ENCODE data around the gene PROZ. TPM values are rescaled to one million over a fixed set of nuclear protein-coding genes. Genes with fewer than 3 reads are reported as not detected.

PROZ gene
- total RNA-seq, 1 experiment from 2014 or later: not detected

GRCh38 chr13:113202912-113203311 is 44.5 kb downstream of the PROZ start:
- peaks cover 6% of the 10 kb centered on the region for H3K36me3 ChIP-seq (ENCODE audit: low read depth, low read length)
- H2AFZ ChIP-seq (ENCODE audit: low read length): no peak overlapping the region
- H4K20me1 ChIP-seq (ENCODE audit: low read length): peaks cover 11% of the 10 kb centered on the region; the same call in 1 of the 2 replicates
- ChIA-PET CTCF (no interaction called here), POLR2A (ENCODE audit: unreplicated experiment) (no interaction called here)
- no peaks in the 10 kb centered on the region for H3K27me3 ChIP-seq (ENCODE audit: low read length)
- H3K9me3 ChIP-seq (ENCODE audit: low read length): no peaks in the 10 kb centered on the region
- no peak overlapping the region for H3K4me3 ChIP-seq (ENCODE audit: low read length)
- no peak overlapping the region for H3K27ac ChIP-seq (ENCODE audit: low read length)
- no peak overlapping the region for H3K4me2 ChIP-seq (ENCODE audit: low read length)
- H3K9ac ChIP-seq (ENCODE audit: low read length): no peak overlapping the region
- H3K79me2 ChIP-seq (ENCODE audit: low read length): peaks cover 93% of the 10 kb centered on the region
- TF ChIP-seq EZH2 (IDR thresholded peaks at IDR 0.05; ENCODE audit: low read length, unreplicated experiment) (no peak), EZH2phosphoT487 (IDR thresholded peaks at IDR 0.05; ENCODE audit: borderline replicate concordance, low read length) (no peak), CTCF (conservative IDR thresholded peaks at IDR 0.05; ENCODE audit: low read depth, low read length) (no peak)
- no TSS peak for BruUV-seq (replicated peaks)
- H3K4me1 ChIP-seq (ENCODE audit: insufficient read depth, low read length): peaks cover 24% of the 10 kb centered on the region
- no peaks in the 10 kb centered on the region for H3F3A ChIP-seq (ENCODE audit: low read length, unreplicated experiment)
- intact Hi-C loops (cut with micrococcal nuclease): no loop called here
- no peak for ATAC-seq
- no peaks in the 10 kb centered on the region for H3K9me2 ChIP-seq (replicated peaks; ENCODE audit: low read length)
- no peak for DNase-seq

- CTCF ChIA-PET: no interaction called here
- ATAC-seq (no peak), DNase-seq (no peak)
- Histone ChIP-seq H3F3A (ENCODE audit: low read length, unreplicated experiment) (no peaks in the 10 kb centered on the region), H3K4me3 (ENCODE audit: low read length) (no peak overlapping the region), H3K9me2 (replicated peaks; ENCODE audit: low read length) (no peaks in the 10 kb centered on the region), H3K9ac (ENCODE audit: low read length) (no peak overlapping the region), H3K9me3 (ENCODE audit: low read length) (no peaks in the 10 kb centered on the region), H3K27me3 (ENCODE audit: low read length) (no peaks in the 10 kb centered on the region), H3K79me2 (ENCODE audit: low read length) (peaks cover 97% of the 10 kb centered on the region), H3K4me2 (ENCODE audit: low read length) (no peak overlapping the region), H3K4me1 (ENCODE audit: insufficient read depth, low read length) (peaks cover 24% of the 10 kb centered on the region), H3K36me3 (ENCODE audit: low read depth, low read length) (peaks cover 6% of the 10 kb centered on the region), H4K20me1 (ENCODE audit: low read length) (peaks cover 11% of the 10 kb centered on the region; the same call in 1 of the 2 replicates), H3K27ac (ENCODE audit: low read length) (no peak overlapping the region), H2AFZ (ENCODE audit: low read length) (no peak overlapping the region)
- POLR2A ChIA-PET (ENCODE audit: unreplicated experiment): no interaction called here
- BruUV-seq (replicated peaks): no TSS peak
- intact Hi-C loops (cut with micrococcal nuclease): no loop called here
- no peak for TF ChIP-seq EZH2phosphoT487 (IDR thresholded peaks at IDR 0.05; ENCODE audit: borderline replicate concordance, low read length)
- TF ChIP-seq CTCF (conservative IDR thresholded peaks at IDR 0.05; ENCODE audit: low read depth, low read length): no peak
- no peak for TF ChIP-seq EZH2 (IDR thresholded peaks at IDR 0.05; ENCODE audit: low read length, unreplicated experiment)
Observed at GRCh38 chr13:113203507-113204377, 45.3 kb downstream of the PROZ start.

- Histone ChIP-seq H3K9me3 (ENCODE audit: low read length) (no peaks in the 10 kb centered on the region), H3K27ac (ENCODE audit: low read length) (no peak overlapping the region), H4K20me1 (ENCODE audit: low read length) (peaks cover 11% of the 10 kb centered on the region; the same call in 1 of the 2 replicates), H3K9ac (ENCODE audit: low read length) (no peak overlapping the region), H3K36me3 (ENCODE audit: low read depth, low read length) (peaks cover 3% of the 10 kb centered on the region), H3K79me2 (ENCODE audit: low read length) (peaks cover 91% of the 10 kb centered on the region), H3K9me2 (replicated peaks; ENCODE audit: low read length) (no peaks in the 10 kb centered on the region), H3K4me1 (ENCODE audit: insufficient read depth, low read length) (peaks cover 24% of the 10 kb centered on the region), H3K27me3 (ENCODE audit: low read length) (no peaks in the 10 kb centered on the region), H3K4me2 (ENCODE audit: low read length) (no peak overlapping the region), H2AFZ (ENCODE audit: low read length) (no peak overlapping the region), H3F3A (ENCODE audit: low read length, unreplicated experiment) (no peaks in the 10 kb centered on the region), H3K4me3 (ENCODE audit: low read length) (no peak overlapping the region)
- intact Hi-C loops (cut with micrococcal nuclease): no loop called here
- ATAC-seq (no peak), DNase-seq (no peak)
- BruUV-seq (replicated peaks): no TSS peak
- POLR2A ChIA-PET (ENCODE audit: unreplicated experiment): no interaction called here
- CTCF ChIA-PET: no interaction called here
- TF ChIP-seq EZH2phosphoT487 (IDR thresholded peaks at IDR 0.05; ENCODE audit: borderline replicate concordance, low read length) (no peak), CTCF (conservative IDR thresholded peaks at IDR 0.05; ENCODE audit: low read depth, low read length) (no peak), EZH2 (IDR thresholded peaks at IDR 0.05; ENCODE audit: low read length, unreplicated experiment) (no peak)
Observed at GRCh38 chr13:113204378-113204734, 45.9 kb downstream of the PROZ start.

Measured in PC-3 (cell line).